Kidney (tissue), 14 donors: ENCODE measurements around the gene TLE3. TPM values are rescaled to one million over a fixed set of nuclear protein-coding genes. Genes with fewer than 3 reads are reported as not detected.

Experiments used
- DNase-seq, 5 donors: peaks; one replicate each; pipeline ENCODE4 v3.0.0-alpha.2; 2013 to 2020
- FAIRE-seq: peaks from 2 replicates; lab custom pipeline; 2012; peaks lifted over from hg19 to GRCh38; lab: Jason Lieb, UNC
- H3K27ac ChIP-seq, 2 donors: one replicate each; pipeline ENCODE4 v1.7.0; 2013; ENCODE audit warnings: low read depth in 2 of 2, low read length in 2 of 2, inconsistent platforms in 1 of 2
- H3K27me3 ChIP-seq: one replicate; pipeline ENCODE4 v1.7.1; 2013; ENCODE audit warnings: low read length, inconsistent platforms; ENCODE audit not compliant: control insufficient read depth, insufficient read depth
- H3K36me3 ChIP-seq, 3 donors: one replicate each; pipeline versions ENCODE4 v1.7.0 to v1.7.1; 2013; ENCODE audit warnings: low read length in 3 of 3, control low read depth in 1 of 3, inconsistent platforms in 1 of 3; ENCODE audit not compliant: insufficient read depth in 3 of 3, control insufficient read depth in 2 of 3
- H3K4me1 ChIP-seq, 3 donors: one replicate each; pipeline versions ENCODE4 v1.7.0 to v1.7.1; 2013; ENCODE audit warnings: low read length in 3 of 3, inconsistent platforms in 1 of 3, low read depth in 1 of 3; ENCODE audit not compliant: control insufficient read depth in 2 of 3, insufficient read depth in 2 of 3
- H3K4me3 ChIP-seq, 3 donors: one replicate each; pipeline versions ENCODE4 v1.7.0 to v1.8.1; 2013; ENCODE audit warnings: low read length in 3 of 3, control low read depth in 1 of 3, inconsistent platforms in 1 of 3
- H3K9ac ChIP-seq, 3 donors: one replicate each; pipeline versions ENCODE4 v1.7.0 to v1.7.1; 2013; ENCODE audit warnings: low read length in 3 of 3, control low read depth in 1 of 3, inconsistent platforms in 1 of 3
- H3K9me3 ChIP-seq, 3 donors: one replicate each; pipeline versions ENCODE4 v1.7.0 to v1.7.1; 2013; ENCODE audit warnings: low read length in 3 of 3, control low read depth in 1 of 3, inconsistent platforms in 1 of 3; ENCODE audit not compliant: control insufficient read depth in 2 of 3, insufficient read depth in 1 of 3
- CTCF ChIP-seq: IDR thresholded peaks from 3 replicates; pipeline ENCODE4 v1.5.1; 2012; ENCODE audit warnings: mild to moderate bottlenecking, moderate library complexity, borderline replicate concordance; ENCODE audit not compliant: insufficient read depth; ENCODE audit errors: extremely low read depth
- intact Hi-C: fragments of 100-400 bp; cut with DNase I; formaldehyde crosslinking; loops from one replicate; pipeline ENCODE4 v1.11.1; 2022
- polyA plus RNA-seq: library from polyadenylated mRNA; stranded (reverse); fragments of 350-450 nt; fragmentation: Illumina TruSeq; extraction: RNeasy Lipid Tissue Mini Kit (QIAGEN cat#74804); gene quantifications from one replicate; pipeline ENCODE4 v1.2.3, GENCODE V29; 2014; ENCODE audit warnings: low read depth, low replicate concordance; ENCODE audit not compliant: insufficient read depth
- total RNA-seq: library from RNA; stranded (reverse); fragmentation: NEBNext Ultra II Directional; extraction: Animal tissue kit (Norgen Biotek cat#: 25700); gene quantifications from one replicate; pipeline ENCODE4 v1.2.1, GENCODE V29; 2021
- donor health status: control.
- donor health status: control.
- donor health status: control.
- donor health status: control.
- donor health status: control.
- donor health status: DM: yes; HTN: yes; CAD: no.
- donor health status: Normal renal cell carcinoma (clear cell type).

The TLE3 gene
- total and polyA plus RNA-seq, 2 donors from 2014 or later, result 10.3 to 71.7 TPM

- Histone ChIP-seq H3K9ac (peak overlapping the region in 2 of 3 donors; percentile 49 to 81), H3K4me3 (peak overlapping the region; percentile 30 to 63 (median 36)), H3K36me3 (no peaks in the 10 kb centered on the region), H3K4me1 (peaks cover 0 to 22% (median 16%) of the 10 kb centered on the region in 3 donors), H3K27me3 (no peaks in the 10 kb centered on the region), H3K9me3 (no peaks in the 10 kb centered on the region), H3K27ac (peak overlapping the region; percentile 93 to 94)
- TF ChIP-seq CTCF, result no peak
- no peak for DNase-seq
- intact Hi-C loops, result no loop called here
- FAIRE-seq, result no peak
Measured at GRCh38 chr15:70098153-70098460, 390 bp upstream of the TLE3 start.

DNA sequence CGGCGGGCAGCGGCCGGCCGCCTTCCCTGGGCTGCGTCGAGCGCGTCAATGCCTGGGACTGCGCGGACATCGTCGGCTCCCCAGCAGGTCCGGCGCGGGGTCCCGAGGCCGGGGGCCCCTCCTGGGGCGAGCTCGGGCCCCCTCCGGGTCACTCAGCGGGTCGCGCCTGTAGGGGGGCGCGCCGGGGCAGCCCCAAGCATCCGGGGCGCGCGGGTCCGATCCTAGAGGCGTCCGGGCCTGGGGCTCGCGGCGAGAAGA, 725 bp downstream of the TLE3 start:
- TF ChIP-seq CTCF, result no peak
- peaks cover 0 to 30% (median 28%) of the 10 kb centered on the region in 3 donors for H3K4me1 ChIP-seq
- intact Hi-C loops, result no loop called here
- H3K27ac ChIP-seq, result peak overlapping the region; percentile 88 to 94
- no peaks in the 10 kb centered on the region for H3K9me3 ChIP-seq
- FAIRE-seq (no peak), DNase-seq (no peak)
- peak overlapping the region in 2 of 3 donors; percentile 51 to 82 for H3K9ac ChIP-seq
- peaks cover 0 to 4% (median 1%) of the 10 kb centered on the region in 3 donors for H3K36me3 ChIP-seq
- no peaks in the 10 kb centered on the region for H3K27me3 ChIP-seq
- peak overlapping the region in 2 of 3 donors; percentile 60 to 93 for H3K4me3 ChIP-seq

- FAIRE-seq (no peak), DNase-seq (peak; percentile 74 to 87 (median 83))
- no peaks in the 10 kb centered on the region for H3K9me3 ChIP-seq
- no peak for TF ChIP-seq CTCF
- intact Hi-C loops, result no loop called here
- H3K27me3 ChIP-seq, result no peaks in the 10 kb centered on the region
- peaks cover 0 to 6% (median 3%) of the 10 kb centered on the region in 3 donors for H3K36me3 ChIP-seq
- H3K9ac ChIP-seq, result peak overlapping the region; percentile 63 to 91 (median 85)
- H3K27ac ChIP-seq, result peak overlapping the region; percentile 88 to 94
- H3K4me3 ChIP-seq, result peak overlapping the region; percentile 88 to 93 (median 88)
- H3K4me1 ChIP-seq, result peaks cover 0 to 33% (median 29%) of the 10 kb centered on the region in 3 donors
Measured at GRCh38 chr15:70096215-70097062, 1.3 kb downstream of the TLE3 start.
